Ishikawa (cell line): ENCODE data around the gene COPS8.

Experiments
- EGR1 ChIP-seq: IDR thresholded peaks from 2 replicates; pipeline ENCODE4 v1.6.1; 2012
- TCF12 ChIP-seq: IDR thresholded peaks from 2 replicates; pipeline ENCODE4 v1.6.1; 2012; ENCODE audit warnings: low read depth
- YY1 ChIP-seq: IDR thresholded peaks from 2 replicates; pipeline ENCODE4 v1.6.1; 2012; ENCODE audit warnings: low read depth
- TF ChIP-seq, protein P1 (sequence below): IDR thresholded peaks from 2 replicates; pipeline ENCODE4 v1.6.1; 2012

DNA sequence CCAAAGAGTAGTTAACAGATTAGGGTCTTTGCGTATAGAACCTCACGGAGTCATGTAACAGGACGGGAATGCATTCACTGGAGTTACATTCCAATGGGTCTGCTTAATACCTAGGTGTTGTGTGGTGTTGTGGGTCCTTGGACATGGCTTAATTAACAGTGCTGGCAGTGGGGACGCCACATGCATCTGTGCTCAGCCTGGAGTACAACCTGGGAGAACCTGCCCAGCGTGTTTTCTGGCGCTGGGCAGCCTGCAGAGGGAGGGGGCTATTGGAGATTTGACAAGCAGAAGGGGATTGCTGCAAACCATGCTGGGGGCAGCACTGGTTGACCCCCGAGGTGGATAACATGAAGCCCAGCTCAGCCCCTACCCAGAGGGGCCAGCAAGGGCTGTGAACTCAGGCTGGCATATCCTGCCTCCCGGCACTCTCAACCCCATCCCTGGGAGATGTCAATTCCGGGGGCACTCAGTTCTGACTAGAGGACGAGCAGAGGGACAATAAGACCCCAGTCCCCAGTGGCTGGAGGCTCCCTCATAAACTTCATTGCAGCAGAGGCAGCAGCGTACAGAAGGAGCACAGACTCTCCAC, 29.3 kb upstream of the COPS8 start:
- TF ChIP-seq, protein P1, sequence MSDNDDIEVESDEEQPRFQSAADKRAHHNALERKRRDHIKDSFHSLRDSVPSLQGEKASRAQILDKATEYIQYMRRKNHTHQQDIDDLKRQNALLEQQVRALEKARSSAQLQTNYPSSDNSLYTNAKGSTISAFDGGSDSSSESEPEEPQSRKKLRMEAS = no peak
- TF ChIP-seq TCF12 (no peak), EGR1 (no peak), YY1 (no peak)
